Neural progenitor cell (in vitro differentiated cells): Measurements from ENCODE around the gene NFIL3.

ENCODE experiments used
- EZH2 ChIP-seq: fragments of 200-600 bp; sonication (generic); IDR thresholded peaks from 2 replicates; pipeline ENCODE4 v1.6.1; 2017; ENCODE audit warnings: antibody characterized with exemption, mild to moderate bottlenecking, moderate library complexity
- EZH2phosphoT487 ChIP-seq: fragments of 200-600 bp; sonication (generic); IDR thresholded peaks from 2 replicates; pipeline ENCODE4 v1.6.1; 2017; ENCODE audit warnings: antibody characterized with exemption
- TF ChIP-seq, protein P1 (sequence below): fragments of 200-600 bp; sonication (generic); IDR thresholded peaks from 2 replicates; pipeline ENCODE4 v1.5.1; 2017; ENCODE audit warnings: antibody characterized with exemption, mild to moderate bottlenecking

DNA sequence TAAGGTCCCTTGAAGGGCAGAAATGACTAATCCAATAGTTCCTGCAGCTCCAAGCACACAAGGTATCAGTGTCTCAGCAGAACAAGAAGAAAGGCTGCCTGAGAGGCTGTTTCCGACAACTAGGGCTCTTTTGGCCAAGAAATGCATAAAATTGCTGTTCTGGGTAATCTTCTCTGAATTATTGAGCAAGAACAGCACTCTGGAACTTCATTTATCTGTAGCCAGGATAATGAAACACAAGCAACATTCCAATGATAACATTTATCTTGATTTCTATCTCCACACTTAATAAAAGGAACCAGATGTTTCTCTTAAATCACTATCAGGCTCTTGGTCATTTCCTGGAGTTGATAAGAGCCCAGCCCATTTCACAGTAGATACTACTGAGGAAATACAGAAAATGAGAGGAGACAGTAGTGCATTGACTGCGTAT is 44.9 kb downstream of the NFIL3 start:
- TF ChIP-seq, protein P1, sequence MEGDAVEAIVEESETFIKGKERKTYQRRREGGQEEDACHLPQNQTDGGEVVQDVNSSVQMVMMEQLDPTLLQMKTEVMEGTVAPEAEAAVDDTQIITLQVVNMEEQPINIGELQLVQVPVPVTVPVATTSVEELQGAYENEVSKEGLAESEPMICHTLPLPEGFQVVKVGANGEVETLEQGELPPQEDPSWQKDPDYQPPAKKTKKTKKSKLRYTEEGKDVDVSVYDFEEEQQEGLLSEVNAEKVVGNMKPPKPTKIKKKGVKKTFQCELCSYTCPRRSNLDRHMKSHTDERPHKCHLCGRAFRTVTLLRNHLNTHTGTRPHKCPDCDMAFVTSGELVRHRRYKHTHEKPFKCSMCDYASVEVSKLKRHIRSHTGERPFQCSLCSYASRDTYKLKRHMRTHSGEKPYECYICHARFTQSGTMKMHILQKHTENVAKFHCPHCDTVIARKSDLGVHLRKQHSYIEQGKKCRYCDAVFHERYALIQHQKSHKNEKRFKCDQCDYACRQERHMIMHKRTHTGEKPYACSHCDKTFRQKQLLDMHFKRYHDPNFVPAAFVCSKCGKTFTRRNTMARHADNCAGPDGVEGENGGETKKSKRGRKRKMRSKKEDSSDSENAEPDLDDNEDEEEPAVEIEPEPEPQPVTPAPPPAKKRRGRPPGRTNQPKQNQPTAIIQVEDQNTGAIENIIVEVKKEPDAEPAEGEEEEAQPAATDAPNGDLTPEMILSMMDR, result no peak
- no peak for TF ChIP-seq EZH2
- TF ChIP-seq EZH2phosphoT487, result no peak
